ENCODE results near the gene TLE1.

The TLE1 gene

DNA sequence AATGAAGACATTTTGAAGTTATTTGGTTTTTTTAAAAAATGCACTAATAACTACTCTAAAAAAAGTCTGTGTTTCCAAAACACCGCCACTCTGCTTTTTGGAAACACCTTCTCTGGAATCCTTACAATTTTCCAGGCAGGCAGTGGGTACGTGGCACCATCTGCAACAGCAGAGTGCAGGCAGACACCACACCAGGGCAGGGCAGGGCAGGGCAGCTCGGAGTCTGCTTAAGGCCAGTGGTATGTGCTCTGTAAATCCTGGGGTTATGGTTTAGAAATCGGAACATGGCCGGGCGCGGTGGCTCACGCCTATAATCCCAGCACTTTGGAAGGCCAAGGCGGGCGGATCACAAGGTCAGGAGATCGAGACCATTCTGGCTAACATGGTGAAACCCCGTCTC is 97.6 kb downstream of the TLE1 start:
- TF ChIP-seq, protein P1, sequence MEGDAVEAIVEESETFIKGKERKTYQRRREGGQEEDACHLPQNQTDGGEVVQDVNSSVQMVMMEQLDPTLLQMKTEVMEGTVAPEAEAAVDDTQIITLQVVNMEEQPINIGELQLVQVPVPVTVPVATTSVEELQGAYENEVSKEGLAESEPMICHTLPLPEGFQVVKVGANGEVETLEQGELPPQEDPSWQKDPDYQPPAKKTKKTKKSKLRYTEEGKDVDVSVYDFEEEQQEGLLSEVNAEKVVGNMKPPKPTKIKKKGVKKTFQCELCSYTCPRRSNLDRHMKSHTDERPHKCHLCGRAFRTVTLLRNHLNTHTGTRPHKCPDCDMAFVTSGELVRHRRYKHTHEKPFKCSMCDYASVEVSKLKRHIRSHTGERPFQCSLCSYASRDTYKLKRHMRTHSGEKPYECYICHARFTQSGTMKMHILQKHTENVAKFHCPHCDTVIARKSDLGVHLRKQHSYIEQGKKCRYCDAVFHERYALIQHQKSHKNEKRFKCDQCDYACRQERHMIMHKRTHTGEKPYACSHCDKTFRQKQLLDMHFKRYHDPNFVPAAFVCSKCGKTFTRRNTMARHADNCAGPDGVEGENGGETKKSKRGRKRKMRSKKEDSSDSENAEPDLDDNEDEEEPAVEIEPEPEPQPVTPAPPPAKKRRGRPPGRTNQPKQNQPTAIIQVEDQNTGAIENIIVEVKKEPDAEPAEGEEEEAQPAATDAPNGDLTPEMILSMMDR (IDR thresholded peaks at IDR 0.05; ENCODE audit: insufficient read depth, missing control alignments), result no peak
- DNase-seq (ENCODE audit: insufficient read length, low spot score) (no peak), FAIRE-seq (no peak)

DNA sequence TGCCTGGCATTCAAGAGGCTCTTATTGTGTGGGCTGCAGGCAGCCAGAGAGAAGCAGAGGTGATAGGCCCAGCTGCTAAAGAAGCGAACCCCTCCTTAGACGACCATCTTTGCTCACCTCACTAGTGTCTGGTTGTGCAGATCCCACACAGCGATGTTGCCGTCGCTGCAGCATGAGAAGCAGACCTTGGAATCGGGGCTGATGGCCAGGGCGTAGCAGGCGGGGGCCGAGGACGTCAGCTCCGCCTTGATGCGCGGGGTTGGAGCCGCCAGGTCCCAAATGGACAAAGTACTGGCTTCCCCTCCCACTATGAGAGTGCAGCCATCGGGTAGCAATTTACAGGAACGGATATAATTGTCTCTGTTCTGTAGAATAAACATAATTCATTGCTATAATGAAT is 98.7 kb downstream of the TLE1 start:
- no peak for FAIRE-seq

DNA sequence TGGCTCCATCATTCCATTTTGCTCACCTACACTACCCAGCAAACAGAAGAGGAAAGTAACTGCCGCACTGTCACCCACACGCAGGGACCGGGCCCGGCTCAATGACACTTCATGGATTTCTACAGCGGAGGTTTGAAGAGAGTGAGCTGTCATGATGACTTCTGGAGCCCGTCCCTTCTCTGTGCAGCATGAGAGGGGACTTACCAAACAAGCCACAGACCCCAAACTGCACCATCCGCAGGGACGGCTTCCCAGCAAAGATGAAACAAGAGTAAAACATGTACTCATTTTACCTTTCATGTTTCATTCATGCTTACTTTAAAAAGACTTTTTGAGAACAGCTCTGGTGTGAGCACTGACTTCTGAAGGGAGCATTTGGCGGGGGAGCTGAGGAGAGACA is 99.5 kb downstream of the TLE1 start:
- DNase-seq (ENCODE audit: insufficient read length, low spot score) (no peak), FAIRE-seq (no peak)
- TF ChIP-seq, protein P1 (IDR thresholded peaks at IDR 0.05; ENCODE audit: insufficient read depth, missing control alignments), result no peak

More for the DNA sequence above, 98.7 kb downstream of the TLE1 start:
- DNase-seq (ENCODE audit: insufficient read length, low spot score), result no peak
- TF ChIP-seq, protein P1 (IDR thresholded peaks at IDR 0.05; ENCODE audit: insufficient read depth, missing control alignments), result no peak

DNA sequence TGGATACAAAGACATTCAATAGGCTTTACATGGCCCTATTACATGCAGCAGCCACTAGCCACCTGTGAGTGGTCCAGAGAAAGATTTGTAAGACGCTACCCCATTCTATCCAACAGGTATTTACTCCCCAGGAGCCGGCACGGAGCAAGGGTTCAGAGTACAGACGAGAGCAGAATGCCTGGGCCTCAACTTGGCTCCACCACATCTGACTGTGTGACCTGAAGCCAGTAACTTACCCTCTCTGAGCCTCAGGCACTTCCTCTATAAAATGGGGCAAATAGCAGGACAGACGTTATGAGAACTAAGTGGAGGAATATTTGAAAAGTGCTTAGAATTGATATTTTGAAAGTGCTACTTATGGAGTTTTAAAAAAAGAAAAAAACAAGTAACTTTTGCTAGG is 100.0 kb downstream of the TLE1 start:
- no peak for DNase-seq (ENCODE audit: insufficient read length, low spot score)
- TF ChIP-seq, protein P1 (IDR thresholded peaks at IDR 0.05; ENCODE audit: insufficient read depth, missing control alignments), result no peak
- no peak for FAIRE-seq

DNA sequence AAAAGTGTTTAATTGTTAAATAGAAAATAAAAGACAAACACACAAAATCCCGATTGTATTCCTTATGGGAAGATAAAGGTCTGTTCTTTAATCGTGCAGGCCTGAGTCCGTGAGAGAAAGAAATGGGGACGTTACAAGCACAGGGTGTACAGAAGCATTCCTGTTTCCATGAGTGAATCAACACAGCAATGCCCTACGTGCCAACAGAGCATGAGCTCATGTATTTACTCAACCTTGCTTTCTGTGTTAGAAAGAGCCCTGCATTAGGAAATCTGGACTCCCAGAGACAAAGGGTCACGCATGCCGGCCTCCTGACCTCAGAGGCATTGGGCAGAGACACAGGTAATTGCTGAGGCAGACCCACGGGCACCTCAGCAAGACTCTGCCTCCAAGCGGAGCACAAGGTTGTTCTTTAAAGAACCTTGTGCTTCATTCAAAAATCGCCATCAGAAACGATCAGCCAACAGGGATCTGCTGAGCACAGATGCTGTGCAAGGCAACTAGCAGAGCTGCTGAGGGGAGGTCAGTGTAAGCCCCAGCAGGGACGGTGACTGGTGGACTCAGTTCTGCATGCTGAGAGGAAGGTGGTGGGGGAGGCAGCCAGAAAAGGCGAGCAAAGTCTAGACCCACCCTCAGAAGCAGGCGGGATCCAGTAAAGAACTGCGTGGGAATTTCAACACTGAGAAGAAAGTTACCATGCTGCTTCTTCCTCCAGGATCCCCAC is 101.0 kb downstream of the TLE1 start:
- no peak for FAIRE-seq
- TF ChIP-seq, protein P1 (IDR thresholded peaks at IDR 0.05; ENCODE audit: insufficient read depth, missing control alignments), result no peak
- DNase-seq (ENCODE audit: insufficient read length, low spot score), result no peak

DNA sequence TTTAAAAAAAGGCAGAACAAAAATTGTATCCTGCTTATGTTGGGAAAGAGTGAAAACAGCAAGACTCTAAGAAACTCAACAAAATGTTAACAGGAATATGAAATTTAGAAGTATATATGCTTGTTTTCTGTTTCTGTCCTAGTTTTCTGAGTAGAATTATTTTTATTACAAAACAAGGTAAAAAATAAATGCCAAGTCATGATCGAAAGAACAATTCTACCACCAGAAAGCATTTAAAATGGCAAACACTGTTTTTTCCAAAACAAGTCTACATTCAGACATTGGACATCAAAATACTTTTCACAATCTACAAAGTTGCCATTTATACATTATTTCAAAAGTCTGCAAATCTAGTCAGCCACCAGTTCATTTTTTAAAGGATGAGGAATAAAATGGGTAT is 102.6 kb downstream of the TLE1 start:
- FAIRE-seq (no peak), DNase-seq (ENCODE audit: insufficient read length, low spot score) (no peak)
- TF ChIP-seq, protein P1 (IDR thresholded peaks at IDR 0.05; ENCODE audit: insufficient read depth, missing control alignments), result no peak

DNA sequence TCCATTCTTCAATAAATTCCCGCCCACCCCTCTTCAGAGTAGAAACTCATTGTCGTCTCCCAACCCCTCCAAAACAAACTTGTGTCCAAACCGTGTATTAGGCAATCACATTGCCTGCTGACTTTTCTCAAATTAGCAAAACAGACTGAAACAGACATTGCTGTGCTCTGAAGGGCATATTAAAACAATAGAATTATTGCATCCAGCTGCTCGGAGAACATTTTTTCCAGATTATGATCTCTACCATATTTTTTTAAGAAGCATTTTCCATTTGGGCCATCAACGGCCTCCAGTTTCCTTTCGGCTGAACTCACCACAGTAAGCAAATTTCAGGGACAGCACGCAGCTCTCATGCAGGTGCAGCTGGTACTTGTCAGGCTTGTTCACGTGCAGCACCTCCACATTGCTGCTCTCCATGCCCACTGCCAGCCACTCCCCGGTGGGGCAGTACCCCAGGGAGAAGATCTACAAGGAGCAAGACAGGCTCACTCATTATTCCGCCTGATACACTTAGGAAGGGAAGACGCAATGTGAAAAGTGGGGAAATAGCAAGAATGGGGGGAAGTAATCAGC is 104.1 kb downstream of the TLE1 start:
- FAIRE-seq (no peak), DNase-seq (ENCODE audit: insufficient read length, low spot score) (no peak)
- TF ChIP-seq, protein P1 (IDR thresholded peaks at IDR 0.05; ENCODE audit: insufficient read depth, missing control alignments), result no peak

Measured in D721Med (cell line).